Heart left ventricle (tissue), 16 donors: ENCODE data around the gene MPST. TPM values are rescaled to one million over a fixed set of nuclear protein-coding genes. Genes with fewer than 3 reads are reported as not detected.

Source experiments
- ATAC-seq, 4 donors: fragments of 200-7000 bp; cut with Tn5 transposase; one replicate each; pipeline ENCODE4 v1.9.1; 2020 to 2022; ENCODE audit warnings: moderate library complexity in 4 of 4, mild to moderate bottlenecking in 3 of 4, moderate number of reproducible peaks in 1 of 4
- DNase-seq, 5 donors: peaks; one replicate each; pipeline ENCODE4 v3.0.0-alpha.2; 2020
- H3K27ac ChIP-seq, 12 donors: fragments of 200-600 bp; sonication (generic) in 4 of 12; one replicate each; pipeline versions ENCODE4 v1.5.0 to v1.8.0; 2016 to 2022; ENCODE audit warnings: mild to moderate bottlenecking in 2 of 12
- H3K27me3 ChIP-seq, 9 donors: fragments of 200-600 bp; sonication (generic) in 2 of 9; one replicate each; pipeline versions ENCODE4 v1.5.1 to v1.8.0; 2016 to 2022; ENCODE audit warnings: mild to moderate bottlenecking in 3 of 9
- H3K36me3 ChIP-seq, 9 donors: fragments of 200-600 bp; sonication (generic) in 2 of 9; one replicate each; pipeline versions ENCODE4 v1.5.0 to v1.8.0; 2018 to 2022; ENCODE audit warnings: mild to moderate bottlenecking in 2 of 9
- H3K4me1 ChIP-seq, 12 donors: fragments of 200-600 bp; sonication (generic) in 4 of 12; one replicate each; pipeline versions ENCODE4 v1.5.0 to v1.8.0; 2016 to 2022; ENCODE audit warnings: mild to moderate bottlenecking in 3 of 12
- H3K4me3 ChIP-seq, 12 donors: fragments of 200-600 bp; sonication (generic) in 4 of 12; one replicate each; pipeline versions ENCODE4 v1.5.0 to v1.8.0; 2017 to 2022; ENCODE audit warnings: mild to moderate bottlenecking in 9 of 12, moderate library complexity in 4 of 12
- H3K9me3 ChIP-seq, 12 donors: fragments of 200-600 bp; sonication (generic) in 4 of 12; one replicate each; pipeline versions ENCODE4 v1.5.0 to v1.8.0; 2016 to 2022; ENCODE audit warnings: mild to moderate bottlenecking in 1 of 12
- CTCF ChIP-seq, 12 donors: fragments of 200-600 bp; sonication (generic) in 4 of 12; IDR thresholded peaks; one replicate each; pipeline versions ENCODE4 v1.5.0 to v1.8.0; 2018 to 2022; ENCODE audit warnings: antibody characterized with exemption in 12 of 12, mild to moderate bottlenecking in 5 of 12
- POLR2A ChIP-seq, 2 donors: fragments of 450-650 bp; IDR thresholded peaks; one replicate each; pipeline ENCODE4 v1.6.1; 2017; ENCODE audit warnings: antibody characterized with exemption in 2 of 2, mild to moderate bottlenecking in 2 of 2, moderate library complexity in 2 of 2
- WGBS, 4 donors: extraction: QIAGEN DNeasy Blood & Tissue Kit in 2 of 4; methylation state at CpG; one replicate each; pipeline versions ENCODE4 v1.1.5 to v1.1.7; 2013 to 2018; 5-methylcytosine and 5-hydroxymethylcytosine counted together
- intact Hi-C, 10 donors: fragments of 100-400 bp; cut with DNase I; formaldehyde crosslinking; loops; one replicate each; pipeline versions ENCODE4 v1.11.1 to v1.14.2; 2022
- polyA plus RNA-seq, 2 donors: library from polyadenylated mRNA; stranded (reverse); fragments of 200-250 nt; gene quantifications; one replicate each; pipeline ENCODE4 v1.2.3, GENCODE V29; 2013
- total RNA-seq, 9 donors: library from RNA; depleted of rRNA in 2 of 9; stranded (reverse); fragments of >200 nt in 2 of 9; fragmentation: NEBNext Ultra II Directional in 3 of 9; extraction: Animal tissue kit (Norgen Biotek cat#: 25700) in 3 of 9; gene quantifications; one replicate each; pipeline versions ENCODE4 v1.1.0 to v1.2.4, GENCODE V29; 2016 to 2023
- donor health status: ischemic (EF 13 %, LVEDD 7.1; RV severe dilation, severe dysfunction).
- donor health status: healthy with polysubstance abuse.
- donor health status: DM: no; HTN: yes; CAD: no.
- donor health status: DM: no; HTN: no; CAD: no.
- donor health status: ischemic (EF 25% LVEDD 6.9; RV normal size, moderate dysfunction).
- donor health status: ischemic (EF 25% LVEDD 5.7; RV mildly dilated, moderate dysfunction).
- donor health status: healthy.
- donor health status: DM: yes; HTN: yes; CAD: no.
- donor health status: ischemic (EF 35%, LVEDD 5.7; RV mildly dilated, moderate dysfunction).
- donor health status: nonischemic (EF 11% LVEDD 7.7; RV severe dilation, severe dysfunction).
- donor health status: DM: yes; HTN: yes; CAD: no.
- donor health status: PGD.
- donor health status: ischemic (EF 29% LVEDD 5.4; RV normal size, mild dysfunction).
- donor health status: nonischemic (EF 23%, LVEDD 6.1; RV moderate dilation, normal function).

MPST gene
- total and polyA plus RNA-seq, 11 donors = 27.5 to 157 (median 59.9) TPM

- WGBS, 4 donors = 93 to 94% (median 94%) methylated on average over 16 to 22 of the region's 22 CpGs
- no peaks in the 10 kb centered on the region for H3K9me3 ChIP-seq
- H3K27ac ChIP-seq = no peak overlapping the region
- peaks cover 0 to 66% (median 45%) of the 10 kb centered on the region in 9 donors for H3K36me3 ChIP-seq
- DNase-seq = no peak
- no peak overlapping the region for H3K4me3 ChIP-seq
- H3K4me1 ChIP-seq = peaks cover 0 to 19% (median 0%) of the 10 kb centered on the region in 12 donors
- intact Hi-C loops = loop anchor here in 1 of 10 donors (10.0 kb wide), 1 partner anchor 64 kb away; no protein-coding TSS in a partner anchor
- ATAC-seq = no peak
- no peaks in the 10 kb centered on the region for H3K27me3 ChIP-seq
- no peak for TF ChIP-seq POLR2A (IDR thresholded peaks at IDR 0.05)
- TF ChIP-seq CTCF (IDR thresholded peaks at IDR 0.05) = no peak
Observed at GRCh38 chr22:37028692-37029674, 9.4 kb downstream of the MPST start.

- Histone ChIP-seq H3K4me3 (no peak overlapping the region), H3K27me3 (peaks cover 0 to under 1% (median 0%) of the 10 kb centered on the region in 9 donors), H3K4me1 (peaks cover 0 to 13% (median 0%) of the 10 kb centered on the region in 12 donors), H3K27ac (no peak overlapping the region), H3K9me3 (no peaks in the 10 kb centered on the region), H3K36me3 (peaks cover 0 to 48% (median 32%) of the 10 kb centered on the region in 9 donors)
- intact Hi-C loops = no loop called here
- WGBS, 4 donors = 67 to 75% (median 72%) methylated on average over 13 to 14 of the region's 14 CpGs
- DNase-seq (no peak), ATAC-seq (no peak)
- TF ChIP-seq CTCF (IDR thresholded peaks at IDR 0.05) = no peak
- TF ChIP-seq POLR2A (IDR thresholded peaks at IDR 0.05) = no peak
Observed at GRCh38 chr22:37030560-37031281, 11.2 kb downstream of the MPST start.

- Histone ChIP-seq H3K4me3 (no peak overlapping the region), H3K27ac (no peak overlapping the region), H3K9me3 (no peaks in the 10 kb centered on the region), H3K4me1 (no peaks in the 10 kb centered on the region), H3K27me3 (peaks cover 0 to 7% (median 0%) of the 10 kb centered on the region in 9 donors), H3K36me3 (peaks cover 0 to 34% (median 27%) of the 10 kb centered on the region in 9 donors)
- WGBS, 4 donors = 63 to 76% (median 73%) methylated on average over 2 of the region's 2 CpGs
- no peak for TF ChIP-seq CTCF (IDR thresholded peaks at IDR 0.05)
- no peak for TF ChIP-seq POLR2A (IDR thresholded peaks at IDR 0.05)
- ATAC-seq (no peak), DNase-seq (no peak)
- intact Hi-C loops = no loop called here
Observed at GRCh38 chr22:37032134-37032534, 12.6 kb downstream of the MPST start.
